GM23248 (cell line): ENCODE measurements around the gene ACSL6. TPM values are rescaled to one million over a fixed set of nuclear protein-coding genes. Genes with fewer than 3 reads are reported as not detected.

Experiments used
- DNase-seq: peaks from one replicate; pipeline ENCODE4 v3.0.0-alpha.2; 2015
- H2AFZ ChIP-seq: fragments of 200-600 bp; sonication (generic); 2 replicates; pipeline ENCODE4 v1.6.1; 2016; ENCODE audit warnings: antibody characterized with exemption
- H3F3A ChIP-seq: fragments of 200-600 bp; sonication (generic); 2 replicates; pipeline ENCODE4 v1.6.1; 2016; ENCODE audit warnings: mild to moderate bottlenecking, antibody characterized with exemption, mixed run types; ENCODE audit not compliant: insufficient read depth
- H3K27ac ChIP-seq: fragments of 200-600 bp; sonication (generic); 2 replicates; pipeline ENCODE4 v1.5.1; 2016; ENCODE audit warnings: mild to moderate bottlenecking
- H3K27me3 ChIP-seq: fragments of 200-600 bp; sonication (generic); replicated peaks from 2 replicates; pipeline ENCODE4 v1.6.1; 2016; ENCODE audit warnings: mild to moderate bottlenecking; ENCODE audit not compliant: insufficient read depth
- H3K36me3 ChIP-seq: fragments of 200-600 bp; sonication (generic); 2 replicates; pipeline ENCODE4 v1.6.1; 2016; ENCODE audit warnings: low read depth, mild to moderate bottlenecking
- H3K4me1 ChIP-seq: fragments of 200-600 bp; sonication (generic); 2 replicates; pipeline ENCODE4 v1.6.1; 2016; ENCODE audit warnings: mild to moderate bottlenecking; ENCODE audit not compliant: insufficient read depth
- H3K4me2 ChIP-seq: fragments of 200-600 bp; sonication (generic); one replicate; pipeline ENCODE4 v1.6.1; 2016; ENCODE audit warnings: mild to moderate bottlenecking; ENCODE audit not compliant: unreplicated experiment
- H3K4me3 ChIP-seq: fragments of 200-600 bp; sonication (generic); 2 replicates; pipeline ENCODE4 v1.5.1; 2016; ENCODE audit warnings: mild to moderate bottlenecking
- H3K79me2 ChIP-seq: fragments of 200-600 bp; sonication (generic); 2 replicates; pipeline ENCODE4 v1.6.1; 2016; ENCODE audit warnings: mild to moderate bottlenecking; ENCODE audit not compliant: insufficient read depth
- H3K9ac ChIP-seq: fragments of 200-600 bp; sonication (generic); 2 replicates; pipeline ENCODE4 v1.6.1; 2016; ENCODE audit warnings: mild to moderate bottlenecking
- H3K9me2 ChIP-seq: fragments of 200-600 bp; sonication (generic); 2 replicates; pipeline ENCODE4 v1.6.1; 2016; ENCODE audit warnings: mixed run types, mild to moderate bottlenecking, moderate library complexity; ENCODE audit not compliant: insufficient read depth
- H3K9me3 ChIP-seq: fragments of 200-600 bp; sonication (generic); one replicate; pipeline ENCODE4 v1.6.1; 2017; ENCODE audit warnings: low read depth
- H4K20me1 ChIP-seq: fragments of 200-600 bp; sonication (generic); 2 replicates; pipeline ENCODE4 v1.6.0; 2016; ENCODE audit not compliant: insufficient read depth
- EZH2 ChIP-seq: fragments of 200-600 bp; sonication (generic); IDR thresholded peaks from 2 replicates; pipeline ENCODE4 v1.6.1; 2018; ENCODE audit warnings: antibody characterized with exemption, mild to moderate bottlenecking; ENCODE audit not compliant: insufficient read depth, poor library complexity, severe bottlenecking
- EZH2phosphoT487 ChIP-seq: fragments of 200-600 bp; sonication (generic); IDR thresholded peaks from 2 replicates; pipeline ENCODE4 v1.6.1; 2018; ENCODE audit warnings: antibody characterized with exemption, moderate library complexity, mild to moderate bottlenecking, low read depth; ENCODE audit not compliant: insufficient read depth
- WGBS, 2 experiments: methylation state at CpG; one replicate each; pipeline ENCODE4 v1.1.6; 2015 to 2017; ENCODE audit warnings: low lambda C conversion rate in 2 of 2, low coverage in 1 of 2; ENCODE audit errors: missing lambda C conversion rate in 2 of 2; 5-methylcytosine and 5-hydroxymethylcytosine counted together
- in situ Hi-C: fragments of 300-500 bp; cut with MboI; formaldehyde crosslinking; loops from 2 replicates; pipeline ENCODE4 v1.15.0; 2020
- polyA plus RNA-seq: library from polyadenylated mRNA; unstranded; fragments of >200 nt; fragmentation: Nextera tagmentation; extraction: Ambion mirVana; gene quantifications from 2 replicates; pipeline ENCODE4 v1.2.1, GENCODE V29; 2016
- total RNA-seq: library from RNA; depleted of rRNA; stranded (reverse); fragments of >200 nt; shearing (Covaris generic); gene quantifications from 2 replicates; pipeline ENCODE4 v1.2.3, GENCODE V29; 2014

Gene ACSL6
- total and polyA plus RNA-seq, 2 experiments from 2014 or later, result 0.11 TPM; not detected in 1

DNA sequence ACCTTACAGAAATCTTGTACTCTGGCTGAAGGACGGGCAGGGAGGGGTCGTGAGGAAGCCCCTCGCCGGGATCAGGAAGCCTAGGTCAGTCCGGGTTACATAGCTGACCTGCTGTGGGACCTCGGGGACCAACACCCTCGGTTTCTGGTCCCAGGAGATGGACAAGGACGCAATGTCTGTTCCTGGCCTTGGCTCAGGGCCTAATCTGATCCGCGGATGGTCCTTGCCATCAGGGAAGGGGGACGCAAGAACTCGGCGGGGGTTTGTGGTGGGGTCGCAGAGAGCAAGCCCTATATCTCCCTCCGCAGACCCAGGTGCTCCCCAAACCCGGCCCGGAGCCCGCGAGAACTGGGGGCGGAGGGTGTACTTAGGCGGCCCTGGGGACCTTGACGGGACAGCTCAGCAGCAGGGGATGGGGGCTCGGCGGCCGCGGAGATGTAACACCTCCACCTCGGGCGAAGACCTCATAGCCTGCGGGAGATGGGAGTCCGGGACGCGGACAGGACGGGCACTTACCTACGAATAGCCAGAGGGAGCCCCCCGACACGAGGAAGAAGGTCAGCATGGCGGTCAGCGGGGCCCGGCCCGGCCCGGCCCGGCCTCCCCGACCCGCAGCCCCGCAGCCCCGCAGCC is 353 bp downstream of the ACSL6 start:
- Histone ChIP-seq H3K27me3 (peaks cover 35% of the 10 kb centered on the region), H3K9me3 (no peaks in the 10 kb centered on the region)
- in situ Hi-C loops, result loop anchor here (25.0 kb wide), 1 partner anchor 574 kb away; no protein-coding TSS in a partner anchor

DNA sequence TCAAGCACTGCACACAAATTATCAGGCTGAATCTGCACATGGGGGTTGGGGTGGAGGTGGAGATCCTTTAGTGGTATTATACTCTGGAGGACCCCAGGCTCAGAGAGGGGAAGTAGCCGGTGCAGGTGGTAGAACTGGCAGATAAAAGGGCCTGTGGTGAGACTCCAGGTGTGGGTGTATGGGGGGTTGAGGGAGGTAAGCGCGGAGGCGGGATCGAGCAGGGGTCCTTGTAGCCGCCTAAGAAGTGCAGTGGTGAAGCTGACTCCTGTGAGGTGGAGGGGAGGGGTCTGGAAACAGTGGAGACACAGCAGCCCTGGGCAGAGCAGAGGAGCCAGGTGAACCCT is 841 bp downstream of the ACSL6 start:
- in situ Hi-C loops, result loop anchor here (25.0 kb wide), 1 partner anchor 573 kb away; no protein-coding TSS in a partner anchor

More for the DNA sequence above, 353 bp downstream of the ACSL6 start:
- H4K20me1 ChIP-seq, result no peaks in the 10 kb centered on the region
- H2AFZ ChIP-seq, result peak overlapping the region; percentile 60
- peak overlapping the region; percentile 77 for H3K4me2 ChIP-seq
- no peaks in the 10 kb centered on the region for H3K9me2 ChIP-seq
- no peaks in the 10 kb centered on the region for H3K4me1 ChIP-seq
- H3K79me2 ChIP-seq, result no peaks in the 10 kb centered on the region
- no peaks in the 10 kb centered on the region for H3K36me3 ChIP-seq
- peak overlapping the region; percentile 70 for H3K4me3 ChIP-seq
- H3K27ac ChIP-seq, result no peak overlapping the region
- TF ChIP-seq EZH2phosphoT487 (no peak), EZH2 (no peak)
- H3K9ac ChIP-seq, result no peak overlapping the region
- DNase-seq, result no peak
- 5% methylated on average over 24 to 46 of the region's 46 CpGs for WGBS, 2 experiments
- H3F3A ChIP-seq, result no peaks in the 10 kb centered on the region

DNA sequence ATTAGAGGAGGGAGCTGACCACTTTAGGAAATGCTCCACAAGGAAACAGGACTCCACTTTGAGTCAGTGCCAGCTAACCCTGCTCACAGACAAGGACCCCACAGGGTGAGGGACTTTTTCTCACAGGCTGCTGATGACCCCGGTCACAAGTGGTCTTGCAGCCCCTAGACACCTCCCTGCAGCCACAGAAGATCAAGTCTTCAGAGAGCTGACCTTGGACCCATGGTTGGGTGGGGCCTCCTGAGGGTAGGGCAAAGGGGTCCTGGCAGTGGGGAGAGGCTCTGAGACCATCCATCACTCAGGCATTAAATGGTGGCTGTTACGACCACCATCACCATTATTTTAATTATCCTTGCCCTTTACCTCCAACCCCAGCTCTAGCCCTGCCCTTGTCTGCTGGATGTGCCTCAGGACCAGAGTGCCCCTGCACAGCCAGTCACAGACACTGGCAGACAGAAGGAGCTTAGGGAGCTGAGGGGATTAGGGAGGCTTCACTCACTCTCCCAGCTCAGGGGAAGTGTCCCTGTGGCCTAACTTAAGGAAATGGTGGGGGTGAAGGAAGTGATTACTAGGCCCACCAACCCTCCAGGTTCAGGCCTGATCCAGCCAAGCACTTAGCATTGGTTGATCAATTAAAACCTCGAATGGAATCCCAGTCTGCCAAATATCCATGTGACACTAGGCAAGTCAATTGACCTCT is 1.6 kb downstream of the ACSL6 start:
- WGBS, 2 experiments, result 77 to 79% methylated on average over 3 of the region's 3 CpGs
- H3K27ac ChIP-seq, result no peak overlapping the region
- no peaks in the 10 kb centered on the region for H3K79me2 ChIP-seq
- no peaks in the 10 kb centered on the region for H3K36me3 ChIP-seq
- no peak overlapping the region for H2AFZ ChIP-seq
- H3K9me3 ChIP-seq, result no peaks in the 10 kb centered on the region
- no peaks in the 10 kb centered on the region for H4K20me1 ChIP-seq
- no peak overlapping the region for H3K4me3 ChIP-seq
- H3K4me1 ChIP-seq, result no peaks in the 10 kb centered on the region
- no peaks in the 10 kb centered on the region for H3K9me2 ChIP-seq
- TF ChIP-seq EZH2 (no peak), EZH2phosphoT487 (no peak)
- no peak overlapping the region for H3K9ac ChIP-seq
- no peaks in the 10 kb centered on the region for H3F3A ChIP-seq
- in situ Hi-C loops, result loop anchor here (10.0 to 25.0 kb wide), 2 partner anchors 415 to 573 kb away; no protein-coding TSS in a partner anchor
- H3K4me2 ChIP-seq, result no peak overlapping the region
- H3K27me3 ChIP-seq, result peaks cover 30% of the 10 kb centered on the region
- DNase-seq, result no peak

More for the DNA sequence above, 841 bp downstream of the ACSL6 start:
- Histone ChIP-seq H3K9me3 (no peaks in the 10 kb centered on the region), H3K9me2 (no peaks in the 10 kb centered on the region), H3K4me1 (no peaks in the 10 kb centered on the region), H3K9ac (no peak overlapping the region), H3K27ac (no peak overlapping the region), H3K4me3 (no peak overlapping the region), H2AFZ (no peak overlapping the region), H3F3A (no peaks in the 10 kb centered on the region), H3K27me3 (peaks cover 35% of the 10 kb centered on the region), H3K4me2 (no peak overlapping the region), H4K20me1 (no peaks in the 10 kb centered on the region), H3K36me3 (no peaks in the 10 kb centered on the region), H3K79me2 (no peaks in the 10 kb centered on the region)
- no peak for TF ChIP-seq EZH2phosphoT487
- no peak for TF ChIP-seq EZH2
- DNase-seq, result no peak
- WGBS, 2 experiments, result 80 to 85% methylated on average over 6 of the region's 6 CpGs

DNA sequence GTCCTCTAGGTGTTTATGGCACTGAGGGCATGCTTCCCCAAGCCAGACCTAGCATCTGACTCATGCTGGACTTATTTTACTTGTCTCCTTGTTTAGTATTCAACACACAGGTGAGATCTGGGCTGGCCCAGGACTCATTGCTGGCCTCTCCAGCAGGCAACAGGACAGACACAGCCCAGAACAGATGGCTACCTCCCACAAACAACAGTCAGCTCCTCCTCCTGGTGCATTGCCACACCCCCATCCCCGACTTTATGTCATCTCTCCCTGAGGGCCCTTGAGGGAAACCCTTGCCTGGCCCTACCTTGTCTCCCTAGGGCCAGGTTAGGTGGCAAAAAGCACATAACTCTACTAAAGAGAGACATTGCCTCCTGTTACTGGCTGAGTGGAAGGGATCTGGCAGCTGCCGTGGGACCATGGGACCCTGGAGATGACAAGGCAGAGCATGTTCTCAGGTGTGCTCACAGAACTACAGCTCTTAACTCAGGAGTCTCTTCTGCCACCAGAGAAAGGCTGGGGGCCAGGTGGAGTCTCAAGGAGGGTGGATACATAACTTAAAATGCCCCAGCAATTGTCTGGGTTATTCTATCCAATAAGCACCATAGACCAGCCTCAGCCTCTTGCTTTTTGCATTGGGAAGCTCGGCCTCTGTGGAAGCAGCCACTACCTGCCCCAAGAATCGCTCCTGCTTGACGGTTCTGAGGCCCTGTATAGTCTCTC is 2.3 kb downstream of the ACSL6 start:
- Histone ChIP-seq H3F3A (no peaks in the 10 kb centered on the region), H4K20me1 (no peaks in the 10 kb centered on the region), H3K4me2 (no peak overlapping the region), H3K79me2 (no peaks in the 10 kb centered on the region), H3K4me3 (no peak overlapping the region), H3K9me2 (no peaks in the 10 kb centered on the region), H3K27me3 (peaks cover 23% of the 10 kb centered on the region), H3K9ac (no peak overlapping the region), H3K9me3 (no peaks in the 10 kb centered on the region), H3K4me1 (no peaks in the 10 kb centered on the region), H2AFZ (no peak overlapping the region), H3K27ac (no peak overlapping the region), H3K36me3 (no peaks in the 10 kb centered on the region)
- 47 to 48% methylated on average over 5 of the region's 5 CpGs for WGBS, 2 experiments
- TF ChIP-seq EZH2 (no peak), EZH2phosphoT487 (no peak)
- no peak for DNase-seq
- in situ Hi-C loops, result loop anchor here (10.0 to 25.0 kb wide), 2 partner anchors 414 to 572 kb away; no protein-coding TSS in a partner anchor
